A549 (cell line): ENCODE measurements around the gene MEF2A.

ENCODE experiments used
- CBX2 ChIP-seq: fragments of 200-600 bp; sonication (generic); IDR thresholded peaks from 2 replicates; pipeline ENCODE4 v1.6.1; 2016; ENCODE audit warnings: low read depth, mild to moderate bottlenecking, borderline replicate concordance
- MAFK ChIP-seq: fragments of 450-650 bp; IDR thresholded peaks from 2 replicates; pipeline ENCODE4 v1.6.1; 2014; ENCODE audit not compliant: partially characterized antibody
- TF ChIP-seq, protein P1 (sequence below): fragments of >200 bp; sonication (Bioruptor Twin); formaldehyde crosslinking; IDR thresholded peaks from 3 replicates; pipeline ENCODE4 v1.5.1; 2016
- TF ChIP-seq, protein P2 (sequence below): fragments of 450-650 bp; IDR thresholded peaks from 2 replicates; pipeline ENCODE4 v1.6.1; 2014; ENCODE audit warnings: antibody characterized with exemption
- TF ChIP-seq, protein P3 (sequence below): fragments of 150-350 bp; IDR thresholded peaks from 2 replicates; pipeline ENCODE4 v1.6.1; 2014; ENCODE audit warnings: low read depth, mild to moderate bottlenecking, low read length

DNA sequence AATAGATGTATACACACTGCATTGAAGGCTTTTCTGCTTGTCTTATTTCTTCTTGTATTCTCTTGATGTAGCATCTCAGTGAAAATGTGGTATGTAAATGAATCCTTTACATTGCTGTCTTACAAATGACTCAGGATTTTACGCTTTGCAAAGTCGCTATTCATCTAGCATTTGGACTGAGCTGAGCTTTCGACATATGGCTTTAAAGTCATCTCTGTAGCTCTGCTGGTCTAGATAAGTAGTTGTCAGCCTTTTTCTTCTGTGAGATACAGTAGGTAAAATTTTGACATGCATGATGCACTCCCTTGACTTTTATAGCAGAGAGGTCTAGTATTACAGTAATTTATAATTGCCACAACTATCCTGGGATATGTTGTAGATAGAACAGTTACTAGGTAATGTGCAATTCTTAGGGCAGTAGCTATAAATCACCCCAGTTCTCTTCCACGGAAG, 16.8 kb downstream of the MEF2A start:
- TF ChIP-seq, protein P1, sequence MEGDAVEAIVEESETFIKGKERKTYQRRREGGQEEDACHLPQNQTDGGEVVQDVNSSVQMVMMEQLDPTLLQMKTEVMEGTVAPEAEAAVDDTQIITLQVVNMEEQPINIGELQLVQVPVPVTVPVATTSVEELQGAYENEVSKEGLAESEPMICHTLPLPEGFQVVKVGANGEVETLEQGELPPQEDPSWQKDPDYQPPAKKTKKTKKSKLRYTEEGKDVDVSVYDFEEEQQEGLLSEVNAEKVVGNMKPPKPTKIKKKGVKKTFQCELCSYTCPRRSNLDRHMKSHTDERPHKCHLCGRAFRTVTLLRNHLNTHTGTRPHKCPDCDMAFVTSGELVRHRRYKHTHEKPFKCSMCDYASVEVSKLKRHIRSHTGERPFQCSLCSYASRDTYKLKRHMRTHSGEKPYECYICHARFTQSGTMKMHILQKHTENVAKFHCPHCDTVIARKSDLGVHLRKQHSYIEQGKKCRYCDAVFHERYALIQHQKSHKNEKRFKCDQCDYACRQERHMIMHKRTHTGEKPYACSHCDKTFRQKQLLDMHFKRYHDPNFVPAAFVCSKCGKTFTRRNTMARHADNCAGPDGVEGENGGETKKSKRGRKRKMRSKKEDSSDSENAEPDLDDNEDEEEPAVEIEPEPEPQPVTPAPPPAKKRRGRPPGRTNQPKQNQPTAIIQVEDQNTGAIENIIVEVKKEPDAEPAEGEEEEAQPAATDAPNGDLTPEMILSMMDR: no peak
- TF ChIP-seq MAFK (no peak), CBX2 (no peak)
- TF ChIP-seq, protein P2, sequence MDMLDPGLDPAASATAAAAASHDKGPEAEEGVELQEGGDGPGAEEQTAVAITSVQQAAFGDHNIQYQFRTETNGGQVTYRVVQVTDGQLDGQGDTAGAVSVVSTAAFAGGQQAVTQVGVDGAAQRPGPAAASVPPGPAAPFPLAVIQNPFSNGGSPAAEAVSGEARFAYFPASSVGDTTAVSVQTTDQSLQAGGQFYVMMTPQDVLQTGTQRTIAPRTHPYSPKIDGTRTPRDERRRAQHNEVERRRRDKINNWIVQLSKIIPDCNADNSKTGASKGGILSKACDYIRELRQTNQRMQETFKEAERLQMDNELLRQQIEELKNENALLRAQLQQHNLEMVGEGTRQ: no peak
- TF ChIP-seq, protein P3, sequence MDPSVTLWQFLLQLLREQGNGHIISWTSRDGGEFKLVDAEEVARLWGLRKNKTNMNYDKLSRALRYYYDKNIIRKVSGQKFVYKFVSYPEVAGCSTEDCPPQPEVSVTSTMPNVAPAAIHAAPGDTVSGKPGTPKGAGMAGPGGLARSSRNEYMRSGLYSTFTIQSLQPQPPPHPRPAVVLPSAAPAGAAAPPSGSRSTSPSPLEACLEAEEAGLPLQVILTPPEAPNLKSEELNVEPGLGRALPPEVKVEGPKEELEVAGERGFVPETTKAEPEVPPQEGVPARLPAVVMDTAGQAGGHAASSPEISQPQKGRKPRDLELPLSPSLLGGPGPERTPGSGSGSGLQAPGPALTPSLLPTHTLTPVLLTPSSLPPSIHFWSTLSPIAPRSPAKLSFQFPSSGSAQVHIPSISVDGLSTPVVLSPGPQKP: no peak
